ENCODE results near the gene TDP1. TPM values are rescaled to one million over a fixed set of nuclear protein-coding genes. Genes with fewer than 3 reads are reported as not detected.
"Not testable (repeated sequence)": the region's sequence is repeated elsewhere in the genome, so short reads cannot be mapped to it uniquely, and the experiment has no call there.

TDP1 gene
- polyA plus RNA-seq, 1 donor, result 29.4 TPM

- DNase-seq, result no peak
Measured at GRCh38 chr14:89988787-89989186, 33.1 kb downstream of the TDP1 start.

GRCh38 chr14:89990218-89990617, 34.5 kb downstream of the TDP1 start:
- DNase-seq, result no peak

GRCh38 chr14:89990623-89991275, 35.0 kb downstream of the TDP1 start:
- DNase-seq, result no peak

DNA sequence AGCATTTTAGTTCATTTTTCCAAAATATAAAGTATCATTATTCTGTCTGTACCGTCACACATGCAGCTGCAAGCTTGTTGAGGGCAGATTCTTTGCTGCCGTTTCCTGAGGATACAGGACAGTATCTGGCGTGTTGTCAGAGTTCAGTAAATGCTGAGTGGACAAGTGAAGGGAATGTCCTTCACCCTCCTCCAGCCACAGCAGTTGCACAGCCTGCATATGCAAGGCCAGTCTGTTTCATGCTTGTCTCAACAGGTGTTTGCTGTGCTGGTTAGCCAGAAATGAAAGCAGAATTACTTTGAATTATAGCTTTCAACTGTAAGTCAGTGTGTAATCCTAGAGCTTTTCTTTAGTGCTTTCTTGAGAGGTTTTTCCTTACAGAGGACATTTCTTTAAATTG, 36.5 kb downstream of the TDP1 start:
- DNase-seq, result no peak

GRCh38 chr14:89996963-89997362, 41.2 kb downstream of the TDP1 start:
- no peak for DNase-seq

DNA sequence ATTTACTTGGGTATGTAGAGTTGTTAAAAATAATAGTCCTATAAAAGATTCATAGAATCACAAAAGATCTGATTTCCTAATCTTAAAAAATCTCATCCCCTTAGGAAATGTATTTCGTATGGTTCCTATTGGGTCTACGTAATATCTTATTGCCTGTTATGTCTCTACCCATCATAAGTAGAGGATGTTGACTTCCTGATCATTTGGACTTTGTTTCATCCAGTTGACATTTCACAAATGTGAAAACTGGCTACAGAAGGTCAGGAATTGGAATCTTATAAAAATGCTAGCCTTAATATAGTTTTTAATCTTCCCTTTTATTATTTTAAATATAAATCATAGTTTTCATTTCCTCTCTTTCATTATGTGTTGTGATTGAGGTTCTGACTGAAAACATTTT, 45.2 kb downstream of the TDP1 start:
- no peak for DNase-seq

GRCh38 chr14:90003526-90004307, 48.0 kb downstream of the TDP1 start:
- DNase-seq, result no peak

DNA sequence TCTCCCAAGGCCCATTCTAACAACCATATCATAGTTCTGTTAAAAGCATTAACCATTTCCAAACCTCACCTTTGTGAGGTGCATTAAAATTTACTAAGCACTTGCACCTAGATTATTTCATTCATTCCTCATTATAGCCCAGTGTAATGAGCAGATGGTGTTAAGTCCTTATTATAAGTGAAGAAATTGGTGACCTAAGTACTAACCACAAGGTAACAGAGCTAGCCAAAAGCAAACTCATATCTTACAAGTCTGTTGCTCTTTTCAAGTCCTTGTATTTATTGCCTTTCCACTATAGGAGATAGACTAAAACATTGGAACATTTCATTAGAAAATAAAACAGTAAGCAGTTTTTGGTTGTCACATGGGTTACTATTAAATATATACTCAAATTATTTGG, 49.7 kb downstream of the TDP1 start:
- DNase-seq, result no peak

DNA sequence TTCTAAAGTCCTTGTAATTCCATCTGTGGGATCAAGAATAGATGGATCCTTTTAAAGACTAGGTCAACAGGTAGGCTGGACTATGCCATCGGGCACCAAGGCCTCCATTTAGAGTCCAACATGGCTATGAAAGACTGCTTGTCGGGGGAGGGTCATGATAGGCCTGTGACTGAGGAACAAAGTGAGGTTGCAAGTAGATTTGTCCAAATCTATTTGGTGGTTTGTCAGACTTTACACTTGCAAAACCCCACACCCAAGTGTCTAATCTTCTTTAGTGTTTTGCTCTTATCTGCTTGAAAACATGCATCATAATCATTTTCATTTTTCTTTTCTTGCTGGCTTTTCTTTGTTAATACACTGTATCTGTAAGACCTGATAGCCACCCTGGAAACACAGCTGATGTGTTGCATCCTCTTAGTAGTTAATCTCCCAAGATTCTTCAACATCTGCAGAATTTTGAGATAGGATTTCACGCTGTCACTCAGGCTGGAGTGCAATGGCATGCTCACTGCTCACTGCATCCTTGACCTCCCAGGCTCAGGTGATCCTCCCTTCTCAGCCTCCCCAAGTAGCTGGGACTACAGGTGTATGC, 50.3 kb downstream of the TDP1 start:
- DNase-seq, result no peak

GRCh38 chr14:90017371-90017770, 61.6 kb downstream of the TDP1 start:
- DNase-seq, result no peak

DNA sequence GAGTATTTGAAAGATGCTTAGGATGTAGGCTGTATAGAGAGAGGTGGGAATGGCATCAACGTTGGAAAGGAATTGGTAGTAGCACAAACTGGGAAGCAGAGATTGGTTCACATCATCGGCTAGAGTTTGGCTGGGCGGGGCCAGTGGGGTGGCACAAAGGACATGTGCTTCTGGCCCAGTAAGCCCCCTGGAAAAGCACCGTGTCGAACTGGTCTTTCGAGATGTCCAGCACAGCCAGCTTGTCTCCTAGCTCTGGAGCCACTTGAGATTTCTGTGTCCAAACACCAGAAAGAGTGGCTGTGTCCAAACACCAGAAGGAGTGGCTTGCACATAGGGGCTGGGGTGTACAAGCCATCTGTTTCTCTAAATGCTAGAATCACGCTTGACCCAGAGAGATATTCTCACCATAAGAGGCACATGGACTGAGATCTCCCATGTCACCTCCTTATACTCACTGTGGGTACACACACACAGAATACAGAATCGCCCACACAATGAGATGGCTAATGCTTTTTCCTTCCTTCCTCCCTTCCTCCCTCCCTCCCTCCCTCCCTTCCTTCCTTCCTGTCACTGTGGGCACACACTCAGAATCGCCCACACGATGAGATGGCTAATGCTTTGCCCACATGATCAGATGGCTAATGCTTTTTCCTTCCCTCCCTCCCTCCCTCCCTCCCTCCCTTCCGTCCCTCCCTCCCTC, 64.2 kb downstream of the TDP1 start:
- no peak for DNase-seq

DNA sequence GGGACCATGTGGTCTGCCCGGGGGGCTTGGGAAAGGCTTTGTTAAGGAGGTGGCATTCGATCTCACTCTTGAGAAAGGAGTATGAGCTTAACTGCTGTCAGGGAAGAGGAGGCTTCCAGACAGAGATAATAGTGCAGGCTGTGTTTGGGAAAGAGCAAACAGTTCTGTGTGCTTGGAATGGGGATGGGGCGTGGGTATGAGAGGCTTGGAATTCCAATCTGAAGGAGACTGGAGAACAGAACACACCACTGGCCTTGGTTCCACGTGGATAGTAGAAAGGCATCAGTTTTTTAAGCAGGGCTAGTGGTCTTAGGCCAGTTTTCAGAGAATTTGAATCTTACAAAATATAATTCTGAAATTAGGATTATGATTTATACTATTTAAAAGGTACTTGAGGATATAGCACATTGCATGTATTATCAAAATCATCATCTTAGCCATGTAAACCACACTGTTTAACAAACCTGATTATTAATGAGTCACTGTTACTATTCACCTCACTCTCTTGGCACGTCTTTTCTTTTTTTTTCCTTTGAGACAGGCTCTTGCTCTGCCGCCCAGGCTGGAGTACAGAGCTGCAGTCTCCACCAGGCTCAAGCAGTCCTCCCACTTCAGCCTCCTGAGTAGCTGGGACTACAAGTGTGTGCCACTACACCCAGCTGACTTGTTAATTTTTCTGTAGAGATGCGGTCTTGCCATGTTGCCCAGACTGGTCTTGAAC, 67.6 kb downstream of the TDP1 start:
- DNase-seq, result no peak

GRCh38 chr14:90024910-90025309, 69.2 kb downstream of the TDP1 start:
- DNase-seq, result no peak

DNA sequence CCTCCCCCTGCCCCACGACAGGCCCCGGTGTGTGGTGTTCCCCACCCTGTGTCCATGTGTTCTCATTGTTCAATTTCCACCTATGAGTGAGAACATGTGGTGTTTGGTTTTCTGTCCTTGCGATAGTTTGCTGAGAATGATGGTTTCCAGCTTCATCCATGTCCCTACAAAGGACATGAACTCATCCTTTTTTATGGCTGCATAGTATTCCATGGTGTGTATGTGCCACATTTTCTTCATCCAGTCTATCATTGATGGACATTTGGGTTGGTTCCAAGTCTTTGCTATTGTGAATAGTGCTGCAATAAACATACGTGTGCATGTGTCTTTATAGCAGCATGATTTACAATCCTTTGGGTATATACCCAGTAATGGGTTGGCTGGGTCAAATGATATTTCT, 70.9 kb downstream of the TDP1 start:
- not testable (repeated sequence) for DNase-seq

- DNase-seq, result peak; percentile 8
Measured at GRCh38 chr14:90027842-90028241, 72.1 kb downstream of the TDP1 start.

- no peak for DNase-seq
Measured at GRCh38 chr14:90034156-90034555, 78.4 kb downstream of the TDP1 start.

DNA sequence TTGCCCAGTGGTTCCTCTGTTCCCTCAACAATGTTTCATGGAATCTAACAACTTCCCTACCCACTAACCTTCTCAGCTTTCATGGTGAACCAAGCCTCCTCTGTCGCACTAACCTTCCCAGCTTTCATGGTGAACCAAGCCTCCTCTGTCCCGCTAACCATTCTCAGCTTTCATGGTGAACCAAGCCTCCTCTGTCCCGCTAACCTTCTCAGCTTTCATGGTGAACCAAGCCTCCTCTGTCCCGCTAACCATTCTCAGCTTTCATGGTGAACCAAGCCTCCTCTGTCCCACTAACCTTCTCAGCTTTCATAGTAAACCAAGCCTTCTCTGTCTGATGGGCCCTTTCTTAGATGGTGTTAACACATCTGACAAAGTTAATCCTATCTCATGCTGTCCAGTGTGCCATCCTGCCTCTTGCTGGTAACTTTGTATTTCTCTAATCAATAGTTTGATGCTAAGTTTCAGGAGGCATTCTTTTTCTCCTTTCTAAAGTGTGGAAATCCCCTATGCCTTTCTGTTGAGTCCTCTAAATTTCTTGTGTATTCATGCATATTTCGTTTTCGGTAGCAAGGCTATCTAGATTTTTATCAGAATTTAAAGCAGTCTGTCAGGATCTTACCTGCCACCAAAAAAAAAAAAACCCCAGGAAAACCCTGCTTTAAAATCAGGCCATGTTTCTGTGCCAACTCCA, 79.3 kb downstream of the TDP1 start:
- no peak for DNase-seq

- no peak for DNase-seq
Measured at GRCh38 chr14:90039253-90040010, 83.7 kb downstream of the TDP1 start.

DNA sequence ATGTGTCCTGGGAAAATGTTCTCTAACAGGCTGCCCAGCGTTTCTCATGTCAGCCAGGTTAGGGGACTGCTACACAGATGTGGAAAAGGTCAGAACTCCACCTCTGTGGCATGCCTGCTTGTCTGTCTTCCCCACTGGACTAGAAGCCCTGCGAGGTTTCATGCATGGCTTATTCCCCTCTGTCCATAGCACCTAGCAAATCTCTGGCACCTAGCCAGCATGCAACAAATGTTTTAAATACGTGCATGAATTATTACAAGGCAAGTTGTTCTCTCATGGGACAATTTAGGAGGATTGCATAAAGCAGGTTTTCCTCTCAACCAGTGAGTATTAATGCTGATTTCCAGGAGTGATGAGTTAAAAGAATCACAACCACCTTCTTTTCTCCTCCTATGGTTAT, 84.7 kb downstream of the TDP1 start:
- no peak for DNase-seq

DNA sequence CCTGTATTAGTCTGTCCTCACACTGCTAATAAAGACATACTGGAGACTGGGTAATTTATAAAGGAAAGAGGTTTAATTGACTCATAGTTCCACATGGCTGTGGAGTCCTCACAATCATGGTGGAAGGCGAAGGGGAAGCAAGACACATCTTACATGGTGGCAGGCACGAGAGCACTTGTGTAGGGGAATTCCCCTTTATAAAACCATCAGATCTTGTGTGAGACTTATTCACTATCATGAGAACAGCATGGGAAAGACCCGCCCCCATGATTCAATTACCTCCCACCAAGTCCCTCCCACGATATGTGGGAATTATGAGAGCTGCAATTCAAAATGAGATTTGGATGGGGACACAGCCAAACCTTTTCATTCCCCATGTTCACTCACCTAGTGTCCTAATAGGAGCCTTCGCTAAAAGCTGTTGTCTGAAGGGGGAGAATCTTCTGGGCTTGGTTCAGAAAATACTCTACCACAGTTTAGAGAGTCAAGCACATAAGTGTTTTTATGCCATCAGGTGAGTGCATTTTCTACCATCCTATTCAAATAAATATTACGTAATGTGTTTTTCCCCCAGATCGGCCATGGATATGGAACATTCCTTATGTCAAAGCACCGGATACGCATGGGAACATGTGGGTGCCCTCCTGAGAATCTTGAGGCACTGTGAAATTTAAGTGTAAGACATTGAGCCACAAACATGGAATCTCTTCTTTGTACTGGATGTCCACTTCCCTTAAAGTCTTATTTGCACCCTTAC, 86.9 kb downstream of the TDP1 start:
- no peak for DNase-seq
